ENCODE results near the gene TFEC.

GRCh38 chr7:115911465-115911864, 119.1 kb downstream of the TFEC start:
- no peak for TF ChIP-seq POLR2A (IDR thresholded peaks at IDR 0.05)
- TF ChIP-seq CTCF (IDR thresholded peaks at IDR 0.05), result no peak
